Activated naive CD8-positive, alpha-beta T cell (primary cell): ENCODE measurements around the gene IGSF10.

Source experiments
- H3K27ac Mint-ChIP-seq: one replicate; pipeline ENCODE4 v1.8.0; 2021; ENCODE audit warnings: mixed read lengths
- H3K27me3 Mint-ChIP-seq: one replicate; pipeline ENCODE4 v1.8.0; 2021; ENCODE audit warnings: mixed read lengths
- H3K36me3 Mint-ChIP-seq: one replicate; pipeline ENCODE4 v1.8.0; 2021; ENCODE audit warnings: mixed read lengths
- H3K4me1 Mint-ChIP-seq: one replicate; pipeline ENCODE4 v1.8.0; 2021; ENCODE audit warnings: low read depth, mixed read lengths
- H3K4me3 Mint-ChIP-seq: one replicate; pipeline ENCODE4 v1.8.0; 2021; ENCODE audit warnings: mild to moderate bottlenecking, mixed read lengths
- H3K9me3 Mint-ChIP-seq: one replicate; pipeline ENCODE4 v1.8.0; 2021; ENCODE audit warnings: low read depth, mixed read lengths

The IGSF10 gene

DNA sequence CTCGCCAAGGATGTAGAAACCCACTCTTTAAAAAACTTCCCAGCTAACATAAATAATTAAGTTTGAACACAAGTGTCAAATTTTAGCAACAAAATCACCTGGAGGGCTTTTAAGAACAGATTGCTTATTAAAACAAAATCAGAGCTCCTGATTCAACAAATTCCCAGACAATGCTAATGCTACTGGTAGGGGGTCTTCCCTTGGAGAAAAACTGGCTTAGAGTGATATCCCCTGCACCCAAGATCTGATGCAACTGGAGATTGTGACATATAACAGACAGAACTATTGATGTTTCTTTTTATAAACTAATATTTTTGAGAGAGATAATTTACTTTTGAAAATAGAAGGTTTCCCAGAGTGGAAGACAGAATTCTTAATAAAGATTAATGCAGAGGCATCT lies 19.9 kb downstream of the IGSF10 start:
- H3K4me1 Mint-ChIP-seq = no peaks in the 10 kb centered on the region
- no peaks in the 10 kb centered on the region for H3K27me3 Mint-ChIP-seq
- H3K9me3 Mint-ChIP-seq = no peaks in the 10 kb centered on the region
- no peak overlapping the region for H3K4me3 Mint-ChIP-seq
- H3K27ac Mint-ChIP-seq = no peak overlapping the region
- H3K36me3 Mint-ChIP-seq = no peaks in the 10 kb centered on the region

- Mint-ChIP-seq H3K36me3 (no peaks in the 10 kb centered on the region), H3K9me3 (no peaks in the 10 kb centered on the region), H3K27ac (no peak overlapping the region), H3K4me3 (no peak overlapping the region), H3K27me3 (no peaks in the 10 kb centered on the region), H3K4me1 (no peaks in the 10 kb centered on the region)
Observed at GRCh38 chr3:151439652-151440125, 21.2 kb downstream of the IGSF10 start.

- no peaks in the 10 kb centered on the region for H3K9me3 Mint-ChIP-seq
- no peaks in the 10 kb centered on the region for H3K27me3 Mint-ChIP-seq
- no peaks in the 10 kb centered on the region for H3K36me3 Mint-ChIP-seq
- no peak overlapping the region for H3K27ac Mint-ChIP-seq
- no peak overlapping the region for H3K4me3 Mint-ChIP-seq
- no peaks in the 10 kb centered on the region for H3K4me1 Mint-ChIP-seq
Observed at GRCh38 chr3:151437906-151438305, 23.0 kb downstream of the IGSF10 start.

GRCh38 chr3:151436675-151437446 lies 24.0 kb downstream of the IGSF10 start:
- no peaks in the 10 kb centered on the region for H3K27me3 Mint-ChIP-seq
- no peak overlapping the region for H3K4me3 Mint-ChIP-seq
- no peak overlapping the region for H3K27ac Mint-ChIP-seq
- no peaks in the 10 kb centered on the region for H3K9me3 Mint-ChIP-seq
- H3K36me3 Mint-ChIP-seq = no peaks in the 10 kb centered on the region
- no peaks in the 10 kb centered on the region for H3K4me1 Mint-ChIP-seq

GRCh38 chr3:151434151-151434890 lies 26.5 kb downstream of the IGSF10 start:
- Mint-ChIP-seq H3K27me3 (peaks cover 4% of the 10 kb centered on the region), H3K9me3 (no peaks in the 10 kb centered on the region), H3K4me3 (no peak overlapping the region), H3K36me3 (peaks cover 3% of the 10 kb centered on the region), H3K27ac (no peak overlapping the region), H3K4me1 (no peaks in the 10 kb centered on the region)

DNA sequence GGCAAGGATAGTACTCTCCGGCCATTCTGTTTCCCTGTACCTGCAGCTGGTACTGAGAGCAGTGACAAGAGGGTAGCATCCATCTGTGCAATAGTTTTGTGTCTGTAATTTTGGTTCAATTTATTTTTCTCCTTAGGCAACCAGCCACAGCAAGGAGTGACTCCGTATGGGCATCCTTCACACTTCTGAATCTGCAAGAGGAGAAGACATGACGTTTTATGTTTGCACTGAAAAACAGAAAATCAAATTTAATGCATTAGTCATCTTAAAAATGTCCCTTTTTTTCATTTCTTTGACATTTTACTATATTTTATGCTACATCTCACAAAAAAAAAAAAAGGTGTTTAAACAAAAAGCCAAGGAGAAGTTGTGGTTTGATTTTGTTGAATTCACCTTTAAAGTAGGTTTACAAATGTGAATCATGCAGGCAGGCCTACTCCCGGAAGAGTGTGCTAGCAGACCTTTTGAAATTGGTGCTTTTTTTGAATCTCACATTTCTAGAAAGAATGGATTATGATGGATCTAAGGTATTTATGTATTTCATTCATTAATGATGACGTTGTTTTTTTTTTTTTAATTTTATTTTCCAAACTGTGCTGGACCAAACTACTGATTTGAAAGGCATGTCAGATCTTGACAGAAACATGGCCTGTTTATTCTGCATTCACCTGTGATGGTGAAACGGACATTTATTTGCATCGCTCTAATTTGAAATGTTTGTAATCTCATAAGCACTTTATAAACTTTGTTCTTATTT lies 28.1 kb downstream of the IGSF10 start:
- Mint-ChIP-seq H3K27ac (no peak overlapping the region), H3K27me3 (peaks cover 4% of the 10 kb centered on the region), H3K36me3 (peaks cover 3% of the 10 kb centered on the region), H3K9me3 (no peaks in the 10 kb centered on the region), H3K4me1 (no peaks in the 10 kb centered on the region), H3K4me3 (no peak overlapping the region)

- H3K27me3 Mint-ChIP-seq = peaks cover 4% of the 10 kb centered on the region
- H3K36me3 Mint-ChIP-seq = peaks cover 3% of the 10 kb centered on the region
- H3K27ac Mint-ChIP-seq = no peak overlapping the region
- H3K4me1 Mint-ChIP-seq = no peaks in the 10 kb centered on the region
- H3K4me3 Mint-ChIP-seq = no peak overlapping the region
- no peaks in the 10 kb centered on the region for H3K9me3 Mint-ChIP-seq
Observed at GRCh38 chr3:151431940-151432339, 28.9 kb downstream of the IGSF10 start.

DNA sequence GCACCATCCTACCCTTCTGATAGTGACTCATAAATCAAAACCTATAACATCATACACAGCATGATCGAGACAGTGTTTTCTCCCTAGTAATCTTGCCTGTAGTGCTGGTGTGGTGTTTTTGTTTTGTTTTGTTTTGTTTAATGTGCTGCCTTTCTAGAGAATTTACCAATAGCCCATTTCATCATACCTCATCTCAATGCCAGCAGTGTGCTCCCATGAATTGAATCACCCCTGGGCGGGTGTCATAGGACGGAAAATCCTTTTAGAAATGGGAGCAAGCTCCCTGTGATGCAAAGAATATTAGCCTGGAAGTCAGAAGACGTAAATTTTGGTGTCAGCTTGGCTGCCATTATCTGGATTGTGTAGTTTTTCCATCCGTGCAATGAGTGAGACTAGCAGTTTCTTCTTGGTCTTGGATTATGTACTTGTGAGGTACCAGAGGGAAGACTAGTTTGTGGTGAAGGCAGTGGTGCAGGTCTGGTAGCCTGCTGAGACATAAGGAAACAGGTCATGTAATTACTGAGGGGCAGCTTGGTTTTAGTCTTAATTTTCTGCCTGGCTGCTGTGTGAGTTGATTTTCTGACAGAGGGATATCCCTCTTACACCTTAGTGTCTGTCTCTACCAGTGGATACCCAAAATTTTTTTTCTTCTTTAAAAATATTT lies 29.9 kb downstream of the IGSF10 start:
- peaks cover 3% of the 10 kb centered on the region for H3K36me3 Mint-ChIP-seq
- no peak overlapping the region for H3K4me3 Mint-ChIP-seq

GRCh38 chr3:151428386-151428785 lies 32.5 kb downstream of the IGSF10 start:
- Mint-ChIP-seq H3K4me3 (no peak overlapping the region), H3K36me3 (peaks cover 3% of the 10 kb centered on the region), H3K9me3 (no peaks in the 10 kb centered on the region), H3K27me3 (peaks cover 4% of the 10 kb centered on the region), H3K4me1 (no peaks in the 10 kb centered on the region), H3K27ac (no peak overlapping the region)

More for the DNA sequence above, 29.9 kb downstream of the IGSF10 start:
- Mint-ChIP-seq H3K27me3 (peaks cover 4% of the 10 kb centered on the region), H3K27ac (no peak overlapping the region), H3K9me3 (no peaks in the 10 kb centered on the region), H3K4me1 (no peaks in the 10 kb centered on the region)

DNA sequence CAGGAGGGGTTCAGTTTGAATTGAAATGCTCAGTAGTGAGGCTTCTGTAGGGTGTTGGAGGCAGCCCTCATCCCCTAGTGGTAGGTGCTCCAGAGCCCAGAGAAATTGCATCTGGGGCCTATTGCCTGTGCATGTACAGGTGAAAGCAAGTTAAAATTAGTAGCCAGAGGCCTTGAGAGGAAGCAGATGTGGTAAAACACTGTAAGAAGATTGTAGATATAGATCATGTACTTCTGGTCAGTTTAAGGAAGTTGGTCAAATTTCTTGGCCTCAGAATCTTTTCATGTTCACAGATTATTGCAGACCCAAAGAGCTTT lies 34.6 kb downstream of the IGSF10 start:
- Mint-ChIP-seq H3K9me3 (no peaks in the 10 kb centered on the region), H3K36me3 (peaks cover 3% of the 10 kb centered on the region)

DNA sequence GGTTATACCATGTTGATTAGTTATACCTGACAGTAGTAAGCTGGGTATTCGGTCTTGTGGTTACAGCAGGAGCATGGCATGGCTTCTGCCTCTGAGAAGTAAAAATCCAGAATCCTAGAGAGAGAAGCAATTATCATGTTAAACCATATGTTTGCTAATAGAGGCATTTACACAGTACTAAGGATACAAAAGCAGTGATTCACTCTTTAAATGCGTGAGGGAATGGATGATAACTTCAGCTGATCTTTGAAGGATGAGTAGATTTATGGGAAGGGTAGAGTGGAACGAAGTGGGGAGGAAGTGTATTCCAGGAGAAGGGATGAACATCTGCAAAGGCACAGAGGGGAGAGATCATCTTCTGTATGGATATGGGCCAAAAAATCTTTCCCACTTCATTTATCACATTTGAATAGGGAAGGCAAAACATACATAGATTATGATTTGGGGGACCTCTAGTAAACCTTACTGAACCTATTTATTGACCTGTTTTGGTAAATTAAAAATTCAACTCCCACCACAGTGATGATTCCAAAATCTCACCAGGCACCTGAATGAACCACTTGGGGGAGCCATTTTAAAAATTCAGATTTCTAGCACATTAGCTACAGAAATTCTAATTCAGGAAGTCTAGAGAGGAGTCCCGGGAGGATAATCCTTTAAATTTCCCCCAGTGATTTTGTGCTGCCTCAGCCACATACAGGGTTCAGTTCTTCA lies 35.1 kb downstream of the IGSF10 start:
- no peaks in the 10 kb centered on the region for H3K9me3 Mint-ChIP-seq
- peaks cover 1% of the 10 kb centered on the region for H3K36me3 Mint-ChIP-seq
- H3K4me1 Mint-ChIP-seq = no peaks in the 10 kb centered on the region
- H3K4me3 Mint-ChIP-seq = no peak overlapping the region
- H3K27ac Mint-ChIP-seq = no peak overlapping the region
- peaks cover under 1% of the 10 kb centered on the region for H3K27me3 Mint-ChIP-seq

More for the DNA sequence above, 34.6 kb downstream of the IGSF10 start:
- Mint-ChIP-seq H3K4me3 (no peak overlapping the region), H3K4me1 (no peaks in the 10 kb centered on the region), H3K27me3 (peaks cover 4% of the 10 kb centered on the region), H3K27ac (no peak overlapping the region)

GRCh38 chr3:151423091-151423490 lies 37.8 kb downstream of the IGSF10 start:
- Mint-ChIP-seq H3K36me3 (no peaks in the 10 kb centered on the region), H3K27me3 (no peaks in the 10 kb centered on the region), H3K4me3 (no peak overlapping the region), H3K4me1 (no peaks in the 10 kb centered on the region), H3K9me3 (no peaks in the 10 kb centered on the region), H3K27ac (no peak overlapping the region)

- Mint-ChIP-seq H3K4me3 (no peak overlapping the region), H3K9me3 (no peaks in the 10 kb centered on the region), H3K36me3 (no peaks in the 10 kb centered on the region), H3K27ac (no peak overlapping the region), H3K27me3 (no peaks in the 10 kb centered on the region), H3K4me1 (no peaks in the 10 kb centered on the region)
Observed at GRCh38 chr3:151421938-151422337, 38.9 kb downstream of the IGSF10 start.

DNA sequence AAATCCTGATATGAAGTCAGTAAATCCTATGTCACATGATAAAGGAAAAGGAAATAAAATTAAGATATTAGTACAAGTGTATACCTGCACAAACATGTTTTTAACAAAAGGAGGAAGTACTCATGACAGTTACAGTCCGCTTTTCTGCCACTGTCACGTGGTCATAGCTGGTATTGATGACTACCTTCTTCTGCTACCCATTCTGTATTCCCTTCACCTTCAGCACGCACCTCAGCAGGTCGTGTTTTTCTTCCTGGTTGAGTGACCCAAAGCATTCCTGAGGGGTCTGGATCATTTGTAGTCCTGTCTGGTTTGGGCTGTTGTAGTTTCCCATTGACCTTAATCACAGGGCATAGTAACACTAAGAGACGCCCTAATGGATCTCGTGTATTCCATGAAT lies 41.1 kb downstream of the IGSF10 start:
- H3K36me3 Mint-ChIP-seq = no peaks in the 10 kb centered on the region
- no peaks in the 10 kb centered on the region for H3K9me3 Mint-ChIP-seq
- H3K27me3 Mint-ChIP-seq = no peaks in the 10 kb centered on the region
- no peaks in the 10 kb centered on the region for H3K4me1 Mint-ChIP-seq
- no peak overlapping the region for H3K27ac Mint-ChIP-seq
- no peak overlapping the region for H3K4me3 Mint-ChIP-seq
